Peyer's patch (tissue), 4 donors: ENCODE data around the gene CCDC192.

ENCODE experiments used
- CTCF ChIP-seq, 6 experiments: fragments of 450-650 bp in 4 of 6; fragments of 200-600 bp in 2 of 6; sonication (generic) in 1 of 6; IDR thresholded peaks; one replicate each; pipeline ENCODE4 v1.5.1; 2017 to 2019; ENCODE audit warnings: antibody characterized with exemption in 6 of 6, mild to moderate bottlenecking in 3 of 6, moderate library complexity in 1 of 6
- POLR2A ChIP-seq, 2 donors: fragments of 450-650 bp; IDR thresholded peaks; one replicate each; pipeline ENCODE4 v1.5.1; 2017; ENCODE audit warnings: antibody characterized with exemption in 2 of 2, mild to moderate bottlenecking in 2 of 2, moderate library complexity in 2 of 2

- TF ChIP-seq POLR2A (IDR thresholded peaks at IDR 0.05) (no peak), CTCF (IDR thresholded peaks at IDR 0.05) (no peak)
These were observed 55.6 kb downstream of the CCDC192 start for GRCh38 chr5:127758766-127759283.
